Activated T-helper 9 cell treated with anti-CD3 and anti-CD28 coated beads, Interleukin-2, amount 50 U/mL, for 16 hours (primary cell): ENCODE results near the gene SPTBN5.
A peak's percentile ranks its signal among the peaks of the same experiment; 100 is the strongest.

ENCODE experiments used
- DNase-seq: peaks from one replicate; pipeline ENCODE4 v3.0.0-alpha.2; 2020; ENCODE audit warnings: low read depth

The SPTBN5 gene

GRCh38 chr15:41844814-41845213 lies 49.0 kb downstream of the SPTBN5 start:
- DNase-seq, result no peak

DNA sequence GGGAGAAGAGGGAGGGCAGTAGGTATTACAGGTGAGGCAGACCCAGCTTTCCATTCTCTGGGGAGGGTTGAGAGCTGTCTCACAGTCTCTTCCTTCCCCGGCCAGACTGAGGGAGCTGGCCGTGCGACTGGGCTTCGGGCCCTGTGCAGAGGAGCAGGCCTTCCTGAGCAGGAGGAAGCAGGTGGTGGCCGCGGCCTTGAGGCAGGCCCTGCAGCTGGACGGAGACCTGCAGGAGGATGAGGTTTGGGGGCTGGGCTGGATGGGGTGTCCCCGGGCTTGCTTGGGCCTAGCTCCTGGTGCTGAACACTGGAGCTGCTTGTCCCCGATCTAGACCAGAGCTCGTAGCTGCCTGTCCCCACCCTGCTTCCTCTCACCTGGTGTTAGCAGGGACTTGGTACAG lies 50.3 kb downstream of the SPTBN5 start:
- no peak for DNase-seq

GRCh38 chr15:41842229-41842628 lies 51.6 kb downstream of the SPTBN5 start:
- DNase-seq, result no peak

DNA sequence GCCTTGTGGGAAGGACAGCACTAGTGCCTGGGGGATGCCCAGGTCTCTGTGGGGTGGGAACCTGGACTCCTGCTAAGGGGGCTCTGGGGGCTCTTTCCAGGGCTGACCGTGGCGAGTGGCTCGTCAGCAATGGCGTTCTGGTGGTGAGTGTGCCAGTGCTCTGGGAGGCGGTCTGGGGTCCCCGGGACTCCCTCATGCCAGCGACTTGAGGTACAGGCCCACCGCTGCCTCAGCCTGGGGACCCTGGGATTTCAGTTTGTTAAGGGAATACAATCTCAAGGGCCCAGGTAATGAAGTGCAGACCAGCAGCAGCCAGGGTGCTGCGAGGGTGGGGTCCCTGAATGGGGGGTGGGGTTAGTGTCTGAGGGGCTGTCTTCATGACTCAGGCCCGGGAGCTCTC lies 52.7 kb downstream of the SPTBN5 start:
- DNase-seq, result no peak

GRCh38 chr15:41840673-41841072 lies 53.2 kb downstream of the SPTBN5 start:
- no peak for DNase-seq

DNA sequence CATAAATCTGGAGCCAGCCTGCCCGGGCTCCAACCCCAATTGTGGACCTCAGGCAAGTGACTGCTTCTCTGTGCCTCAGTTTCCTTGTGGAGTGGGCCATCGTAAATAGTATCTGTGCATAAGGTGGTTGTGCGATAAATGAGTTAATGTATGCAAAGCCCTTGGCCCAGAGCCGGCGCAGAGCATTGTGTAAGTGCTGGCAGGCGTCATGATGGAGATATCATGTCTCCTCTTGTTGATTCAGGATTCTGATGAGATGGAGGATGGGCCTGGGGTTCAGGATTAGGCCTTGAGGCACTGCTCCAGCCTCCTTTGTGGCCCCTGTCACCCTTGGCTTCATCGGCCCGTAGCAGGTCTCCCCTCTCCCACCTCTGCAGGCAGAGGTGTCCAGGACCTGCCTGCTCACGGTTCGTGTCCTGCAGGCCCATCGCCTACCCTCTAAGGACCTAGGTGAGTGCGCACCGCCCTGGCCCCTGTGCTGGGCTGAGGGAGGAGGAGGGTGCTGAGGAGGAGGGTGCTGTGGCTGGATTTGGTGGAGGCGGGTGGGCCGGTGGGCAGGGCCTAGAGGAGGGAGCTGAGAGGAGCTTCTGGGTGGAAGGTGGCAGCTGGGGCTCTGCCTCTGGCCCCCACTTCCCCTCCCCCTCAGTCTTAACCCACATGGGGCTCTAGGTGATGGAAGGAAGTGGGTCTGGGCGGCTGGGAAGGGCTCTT lies 53.9 kb downstream of the SPTBN5 start:
- no peak for DNase-seq

- no peak for DNase-seq
Observed at GRCh38 chr15:41838400-41838897, 55.4 kb downstream of the SPTBN5 start, which contains the start of gene PLA2G4B. TSS of gene PLA2G4B (plus strand) at chr15:41838847. CDS start at chr15:41838914, 67 bp downstream.

DNA sequence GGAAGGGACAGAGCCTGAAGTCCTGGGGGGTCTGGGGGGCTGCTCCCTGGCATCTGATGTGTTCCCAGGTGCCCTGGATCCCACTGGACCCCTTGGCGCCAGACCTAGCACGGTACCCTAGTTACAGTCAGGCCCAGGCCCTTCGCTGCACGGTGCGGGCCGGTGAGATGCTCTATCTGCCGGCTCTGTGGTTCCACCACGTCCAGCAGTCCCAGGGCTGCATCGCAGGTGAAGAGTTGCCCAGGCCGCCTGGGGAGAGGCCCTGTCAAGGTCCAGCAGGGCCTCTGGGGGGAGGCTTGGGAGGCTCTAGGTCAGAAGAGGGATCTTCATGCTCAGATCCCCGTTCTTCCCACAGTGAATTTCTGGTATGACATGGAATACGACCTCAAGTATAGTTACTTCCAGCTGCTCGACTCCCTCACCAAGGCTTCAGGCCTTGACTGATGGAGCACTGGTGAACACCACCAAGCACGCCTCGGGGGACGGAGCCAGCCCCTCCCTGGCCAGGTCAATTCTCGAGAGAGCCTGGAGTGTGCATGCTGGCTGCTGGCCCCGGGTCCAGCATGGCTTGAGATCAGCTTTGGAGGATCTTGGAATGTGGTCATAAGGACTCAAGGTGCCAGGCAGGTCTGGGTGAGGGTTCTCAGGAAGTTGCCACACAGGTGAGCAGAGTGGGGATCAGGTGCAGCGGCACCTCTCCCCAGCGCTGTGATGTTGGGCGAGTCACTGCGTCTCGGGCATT lies 57.0 kb downstream of the SPTBN5 start:
- DNase-seq, result no peak

- no peak for DNase-seq
Observed at GRCh38 chr15:41836073-41836472, 57.8 kb downstream of the SPTBN5 start.

DNA sequence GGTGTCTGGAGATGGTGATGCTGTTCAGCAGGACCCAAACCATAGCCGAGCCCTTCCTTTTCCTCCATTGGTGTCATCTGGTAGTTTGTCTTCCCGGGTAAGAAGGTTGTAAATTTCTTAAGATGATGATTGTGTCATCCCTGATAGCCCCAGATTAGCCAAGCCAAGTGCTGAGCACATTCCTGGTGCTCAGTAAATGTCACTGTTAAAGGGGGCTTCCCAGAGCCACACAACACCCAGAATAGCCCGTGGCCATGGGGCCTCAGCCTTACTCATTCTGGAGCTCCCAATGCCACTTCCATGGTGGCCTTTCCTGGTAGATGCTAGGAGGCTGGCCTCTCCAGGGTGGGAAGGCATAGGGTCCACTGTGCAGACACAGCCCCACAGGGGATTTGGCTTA lies 59.8 kb downstream of the SPTBN5 start:
- DNase-seq, result no peak

- DNase-seq, result no peak
Observed at GRCh38 chr15:41832875-41833274, 61.0 kb downstream of the SPTBN5 start.

DNA sequence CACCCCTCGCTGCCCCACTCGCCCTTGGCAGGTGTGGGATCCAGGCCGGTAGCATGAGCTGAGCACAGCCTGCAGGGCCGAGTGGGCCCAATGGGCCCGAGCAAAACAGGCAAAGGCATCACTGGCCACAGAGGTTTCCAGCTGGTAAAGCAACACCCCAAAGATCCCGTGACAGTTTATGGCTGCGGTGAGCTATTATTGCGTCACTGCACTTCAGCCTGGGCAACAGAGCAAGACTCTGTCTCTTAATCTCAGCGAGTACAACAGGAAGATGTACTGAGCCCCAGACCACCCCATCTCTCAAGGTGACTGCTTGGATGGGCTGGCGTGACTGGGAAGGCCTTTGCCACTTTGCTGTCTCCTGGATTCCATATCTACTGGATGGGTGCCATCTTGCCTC lies 61.6 kb downstream of the SPTBN5 start:
- DNase-seq, result no peak

DNA sequence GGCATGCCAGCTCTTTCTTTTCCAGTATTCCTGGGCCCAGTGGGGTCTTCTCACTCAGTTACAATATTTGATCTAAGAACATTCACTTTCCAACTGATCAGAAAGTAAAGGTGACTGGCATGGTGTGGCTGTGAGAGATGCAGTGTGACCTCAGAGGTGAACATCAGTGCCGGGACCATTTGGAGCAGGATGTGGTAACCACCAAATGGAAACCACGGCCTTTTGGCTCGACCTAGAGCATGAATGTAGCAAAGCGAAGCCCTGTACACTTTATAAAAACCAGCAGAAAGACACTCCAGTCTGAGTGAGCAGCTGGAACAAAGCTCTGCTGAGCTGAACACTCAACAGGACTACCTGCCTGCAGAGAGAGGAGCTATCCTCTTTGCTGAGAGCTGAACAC lies 62.6 kb downstream of the SPTBN5 start:
- DNase-seq, result peak; percentile 9

- no peak for DNase-seq
Observed at GRCh38 chr15:41829959-41830646, 63.8 kb downstream of the SPTBN5 start.

- DNase-seq, result no peak
Observed at GRCh38 chr15:41828807-41829141, 65.1 kb downstream of the SPTBN5 start.

GRCh38 chr15:41827880-41828806 lies 65.7 kb downstream of the SPTBN5 start, which contains the start of gene JMJD7:
TSS of gene JMJD7 (plus strand) at chr15:41828092. CDS start at chr15:41828125, 33 bp downstream.
- DNase-seq, result peak; percentile 92

DNA sequence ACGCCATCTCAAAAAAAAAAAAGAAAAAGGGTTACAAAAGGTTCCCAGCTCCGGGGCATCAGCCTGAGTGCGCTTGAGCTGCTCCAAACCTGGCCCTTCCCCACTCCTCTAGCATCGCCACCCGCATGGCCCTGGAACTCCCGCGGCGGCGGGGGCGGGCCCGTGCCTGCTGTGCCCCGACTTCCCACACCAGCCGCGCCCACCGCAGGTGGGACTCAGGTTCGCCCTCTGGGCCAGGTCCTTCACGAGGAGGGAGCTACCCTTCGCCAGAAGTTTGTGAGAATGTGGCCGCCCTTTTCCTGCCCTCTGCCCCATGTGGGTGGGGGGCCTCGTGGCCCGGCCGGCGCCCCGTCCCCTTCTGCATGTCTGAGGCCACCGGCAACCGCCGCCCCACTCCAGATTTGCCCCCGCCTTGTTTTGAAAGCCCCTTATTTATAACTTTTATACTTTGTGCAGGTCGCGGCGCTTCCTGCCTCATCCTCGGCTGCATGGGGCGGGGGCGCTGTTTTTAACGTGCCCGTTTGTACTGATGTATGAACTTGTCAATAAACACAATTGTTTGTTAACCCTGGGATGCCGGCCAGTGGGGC lies 66.5 kb downstream of the SPTBN5 start:
- DNase-seq, result no peak

DNA sequence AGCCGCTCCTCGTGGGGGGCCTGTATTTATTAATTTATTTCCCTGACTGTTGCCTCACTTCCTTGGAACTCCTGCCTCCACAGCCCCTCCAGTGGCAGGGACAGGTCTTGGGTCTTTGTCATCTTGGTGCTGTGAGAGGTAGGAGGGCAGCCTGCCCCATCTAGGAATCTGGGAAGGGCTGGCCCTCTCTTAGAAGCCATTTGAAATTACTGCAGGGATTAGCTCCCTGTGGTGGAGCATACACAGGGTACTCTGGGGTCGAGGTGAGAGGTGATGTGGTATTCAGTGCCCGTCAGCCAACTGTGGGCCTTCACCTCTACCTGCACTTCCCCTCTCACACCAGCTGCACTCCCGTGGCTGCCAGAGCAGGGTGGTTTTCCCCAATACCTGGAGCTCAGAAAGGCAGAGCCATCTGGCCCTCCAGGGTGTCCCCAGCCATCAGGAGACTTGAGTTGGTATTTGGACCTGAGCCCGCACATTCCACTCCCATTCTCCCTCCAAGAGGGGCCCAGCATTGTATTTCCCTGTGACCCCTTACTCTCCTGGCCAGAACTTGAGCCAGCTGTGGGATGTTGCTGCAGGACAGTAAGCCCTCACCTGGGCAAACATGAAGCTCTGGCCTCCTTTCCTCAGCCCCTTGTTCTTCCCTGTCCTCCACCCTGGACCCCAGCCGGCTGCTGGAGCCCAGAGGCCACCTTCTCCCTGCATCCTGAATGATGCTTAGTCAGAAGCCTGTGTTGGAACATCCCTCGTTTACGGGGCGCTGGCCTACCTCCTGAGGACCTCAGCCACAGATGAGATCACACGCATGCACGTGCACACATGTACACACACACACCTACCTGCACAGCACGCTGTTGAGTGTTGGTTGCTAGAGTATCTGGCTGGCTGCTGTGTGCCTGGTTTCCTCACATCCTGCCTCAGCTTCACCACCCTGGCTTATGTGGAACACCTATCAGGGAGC lies 68.0 kb downstream of the SPTBN5 start:
- no peak for DNase-seq

DNA sequence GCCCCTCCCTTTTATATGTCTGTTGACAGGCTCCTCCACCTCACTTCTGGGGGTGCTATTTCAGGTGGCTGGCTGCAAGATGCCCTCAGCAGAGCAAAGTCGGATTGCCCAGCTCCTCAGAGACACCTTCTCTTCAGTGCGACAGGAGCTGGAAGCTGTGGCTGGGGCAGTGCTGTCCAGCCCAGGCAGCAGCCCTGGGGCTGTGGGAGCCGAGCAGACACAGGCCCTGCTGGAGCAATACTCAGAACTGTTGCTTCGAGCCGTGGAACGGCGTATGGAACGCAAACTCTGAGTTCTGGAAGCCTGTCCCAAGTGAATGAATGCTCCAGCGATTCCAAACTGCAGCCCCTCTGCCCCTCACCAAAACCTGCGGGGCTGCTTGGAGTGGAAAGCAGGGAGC lies 68.7 kb downstream of the SPTBN5 start:
- DNase-seq, result no peak
